ENCODE results near the gene FBXL7.

The FBXL7 gene

DNA sequence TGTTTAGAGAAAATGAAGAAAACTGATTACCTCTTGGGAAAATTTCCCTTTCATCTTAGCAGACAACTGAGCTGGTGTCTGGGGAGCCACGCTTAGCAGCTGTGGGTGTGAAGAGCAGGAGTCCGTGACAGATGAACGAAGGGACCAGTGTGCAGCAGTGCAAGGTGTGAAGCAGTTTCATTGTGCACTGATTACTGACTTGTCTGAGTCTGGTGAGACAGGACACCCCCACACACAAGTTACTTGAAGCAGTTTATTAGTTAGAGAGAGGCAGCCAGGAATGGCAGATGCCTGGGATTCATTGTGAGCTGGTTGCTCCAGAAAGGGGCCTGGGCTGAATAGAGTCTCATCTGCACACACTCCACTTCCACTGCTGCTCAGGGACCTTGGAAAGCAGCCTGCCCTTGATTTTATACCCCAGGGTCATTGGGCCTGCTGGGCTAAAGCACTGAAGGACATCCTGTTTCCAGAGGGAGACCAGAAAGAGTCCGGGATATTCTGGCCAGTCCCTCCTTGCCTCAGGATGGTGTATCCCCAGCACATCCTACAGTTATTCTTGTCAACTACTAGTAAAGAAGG lies 47.4 kb downstream of the FBXL7 start:
- no peak for DNase-seq

DNA sequence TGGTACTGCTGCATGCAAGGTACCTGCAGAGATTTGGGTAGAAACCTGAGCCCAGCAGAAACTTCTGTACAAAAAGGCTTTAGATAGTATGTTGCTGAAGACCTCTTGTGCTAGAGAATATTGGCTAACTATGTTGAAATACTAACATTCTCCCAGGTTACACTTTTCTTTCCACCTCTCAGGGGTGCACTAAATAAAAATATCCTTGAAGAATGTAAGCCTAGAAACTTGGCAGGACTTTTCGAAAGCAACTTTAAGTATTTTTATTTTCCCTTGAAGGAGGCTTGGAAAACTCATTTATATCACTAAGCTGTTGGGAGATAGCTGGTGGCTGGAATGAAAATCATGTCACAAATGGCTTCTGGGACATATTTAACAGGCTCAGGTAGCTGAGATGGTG lies 50.0 kb downstream of the FBXL7 start:
- DNase-seq = no peak

DNA sequence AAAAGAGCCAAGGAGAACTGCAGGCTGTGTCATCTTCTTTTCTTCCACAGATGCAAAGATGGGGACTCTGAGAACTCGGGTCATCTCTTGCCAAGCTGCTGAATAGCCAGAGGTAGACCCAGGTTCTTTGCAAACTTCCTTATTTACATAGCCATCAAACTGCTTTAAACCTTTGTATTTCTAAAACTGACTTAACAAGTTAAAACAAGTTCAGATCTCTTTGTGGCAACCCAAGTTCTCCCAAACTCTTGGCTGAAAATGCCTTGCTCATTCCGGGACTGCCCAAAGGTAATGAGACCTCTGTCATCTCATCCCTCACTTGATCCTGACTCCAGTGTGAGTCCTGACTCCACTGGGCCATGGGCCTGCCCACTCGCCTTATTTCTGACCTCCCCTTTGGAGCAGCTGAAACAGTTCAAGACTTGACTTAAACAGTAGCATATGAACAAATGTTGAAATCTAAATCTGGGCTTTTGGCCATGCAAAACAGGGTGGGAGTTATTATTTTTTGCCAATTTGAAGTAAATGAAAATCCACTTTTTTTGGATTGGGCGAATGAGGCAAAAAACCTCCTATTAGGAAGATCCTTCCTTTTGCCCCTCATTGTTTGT lies 50.6 kb downstream of the FBXL7 start:
- no peak for DNase-seq

DNA sequence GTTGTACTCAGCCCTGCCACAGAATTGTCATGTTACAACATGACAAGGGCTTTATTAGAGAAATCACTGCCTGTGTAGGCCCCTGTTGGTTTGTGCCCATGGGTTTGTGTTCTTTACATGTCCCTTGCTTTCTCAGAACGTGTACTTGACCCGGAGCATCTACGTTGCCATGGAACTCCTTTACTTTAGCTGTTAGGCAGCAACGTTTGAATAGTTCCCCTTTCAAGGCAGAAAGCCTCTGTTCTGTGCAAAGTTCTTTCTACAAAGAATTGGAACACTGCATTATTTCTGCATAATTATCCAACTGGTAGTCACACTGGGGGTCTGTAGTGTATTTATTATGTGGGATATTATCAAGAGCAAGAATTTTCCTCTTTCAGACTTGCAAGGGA lies 51.1 kb downstream of the FBXL7 start:
- no peak for DNase-seq

DNA sequence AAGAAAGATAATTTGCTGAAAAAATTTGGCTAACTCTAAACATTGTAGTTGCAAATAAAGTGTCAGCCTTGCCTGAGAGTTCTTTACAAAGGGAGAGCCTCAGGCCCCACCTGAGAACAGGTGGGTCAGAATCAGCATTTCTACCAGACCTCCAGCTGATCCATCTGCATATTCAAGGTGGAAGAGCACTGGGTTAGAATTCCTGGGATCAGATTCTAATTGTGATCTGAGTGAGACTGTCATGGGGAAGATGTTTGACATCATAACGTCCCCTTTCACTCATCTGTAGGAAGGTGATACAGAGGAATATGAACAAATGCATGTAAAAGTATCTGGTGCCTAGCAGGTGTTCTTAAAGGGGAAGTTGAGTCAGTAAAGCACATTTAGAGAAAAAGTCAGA lies 54.6 kb downstream of the FBXL7 start:
- no peak for DNase-seq

DNA sequence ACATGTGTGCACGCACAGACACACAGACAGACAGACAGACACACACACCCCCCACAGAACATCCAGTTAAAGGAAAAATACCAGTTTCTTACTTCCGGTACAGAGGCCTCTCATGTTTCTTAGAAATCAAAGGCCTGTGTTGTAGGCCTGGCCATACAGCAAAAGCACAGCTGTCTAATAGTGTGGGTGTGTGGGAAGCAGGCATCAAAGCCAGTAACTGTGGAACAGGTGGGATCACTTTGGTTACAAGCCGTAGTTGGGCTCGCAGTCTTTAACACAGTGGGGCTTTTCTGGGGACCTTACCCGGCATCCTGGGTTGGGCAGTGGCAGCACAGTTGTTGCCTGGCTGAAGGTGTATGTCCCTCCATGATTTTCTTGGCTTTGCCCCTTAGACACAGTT lies 55.2 kb downstream of the FBXL7 start:
- DNase-seq = no peak

DNA sequence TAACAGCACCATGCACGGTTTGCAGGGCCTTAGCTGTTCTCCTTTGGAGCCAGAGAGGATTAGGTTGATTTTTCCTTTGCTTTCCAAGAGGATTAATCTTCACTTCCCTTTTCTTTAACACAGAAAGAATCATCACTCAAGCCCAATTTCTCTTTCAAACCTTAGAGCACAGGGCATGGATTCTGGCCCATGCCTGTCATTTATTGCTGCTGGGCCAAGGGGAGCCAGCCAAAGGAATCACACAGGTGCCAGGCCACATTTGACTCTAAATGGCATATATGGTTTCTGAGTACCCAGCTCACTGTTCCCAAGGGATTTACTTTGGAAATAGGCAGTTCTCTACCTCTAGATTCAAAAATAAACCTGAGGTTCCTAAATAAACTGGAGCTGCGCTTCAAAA lies 58.3 kb downstream of the FBXL7 start:
- no peak for DNase-seq

DNA sequence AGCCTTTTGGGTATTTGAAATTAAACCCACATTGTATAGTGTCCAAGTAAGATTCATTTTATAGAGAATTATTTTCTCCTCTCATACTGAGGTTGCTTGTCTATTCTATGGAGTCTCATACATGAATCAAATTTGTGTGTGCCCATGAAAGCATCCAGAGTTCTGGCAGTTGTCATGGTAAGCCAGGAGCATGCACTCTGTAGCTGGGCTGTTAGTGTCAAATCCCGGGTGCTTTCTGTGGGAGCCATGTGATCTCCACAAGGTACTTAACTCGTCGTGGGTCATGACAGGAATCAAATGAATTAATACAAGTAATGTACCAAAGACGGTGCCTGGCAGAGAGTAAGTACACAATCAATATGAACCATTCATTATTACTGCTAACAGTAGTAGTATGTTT lies 58.7 kb downstream of the FBXL7 start:
- no peak for DNase-seq

DNA sequence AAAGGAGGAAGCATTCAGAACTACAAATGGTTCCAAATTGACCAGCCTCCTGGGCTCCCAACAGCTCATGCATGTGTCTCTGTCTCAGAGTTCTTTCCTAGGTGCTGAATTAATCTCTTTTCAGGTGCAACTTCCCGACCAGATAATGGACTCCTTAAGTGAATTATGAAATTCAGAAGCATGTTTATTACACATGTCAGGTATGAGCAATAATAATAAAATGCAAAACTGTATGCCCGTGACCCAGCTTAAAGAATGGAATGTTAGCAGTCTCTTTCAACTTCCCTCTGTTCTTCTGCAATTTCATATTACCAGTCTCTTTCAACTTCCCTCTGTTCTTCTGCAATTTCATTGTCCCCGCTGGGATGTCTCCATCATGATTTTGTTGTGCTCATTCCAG lies 60.4 kb downstream of the FBXL7 start:
- DNase-seq = no peak

DNA sequence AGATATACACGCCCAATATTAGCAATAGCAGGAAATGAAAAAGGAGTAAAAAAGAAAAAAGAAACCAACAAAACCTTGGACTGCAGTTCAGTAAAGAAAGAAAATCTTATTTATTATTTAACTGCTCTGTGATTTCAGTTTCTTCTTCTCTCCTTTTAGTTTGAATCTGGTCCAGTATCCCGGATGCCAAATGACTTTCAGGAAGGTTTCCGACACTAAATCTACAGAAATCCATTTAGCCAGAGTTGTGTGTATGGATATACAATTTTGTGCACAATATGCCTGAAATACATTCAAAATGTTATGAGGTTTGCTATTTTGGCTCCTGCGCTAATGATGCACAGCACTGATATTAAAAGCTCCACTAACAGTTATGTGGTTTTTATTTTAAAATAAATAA lies 64.5 kb downstream of the FBXL7 start:
- no peak for DNase-seq

DNA sequence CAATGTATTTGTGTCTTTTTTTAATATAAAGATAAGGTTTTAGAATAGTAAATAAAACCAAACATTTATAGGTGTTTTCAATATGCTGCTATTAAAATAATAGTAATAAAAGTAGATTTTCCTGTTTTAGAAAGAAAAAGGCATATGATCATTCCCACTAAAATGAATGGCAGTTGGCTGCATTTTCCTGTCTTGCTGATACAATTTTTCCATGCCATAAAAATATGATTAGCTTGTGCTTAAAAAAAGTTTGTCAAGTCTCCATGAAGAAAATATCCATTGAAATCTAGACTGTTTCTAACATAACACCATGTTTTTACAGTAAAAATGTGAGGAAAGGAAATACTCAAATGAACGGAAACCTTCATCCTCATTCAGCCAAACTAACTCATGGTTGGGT lies 65.0 kb downstream of the FBXL7 start:
- DNase-seq = no peak

DNA sequence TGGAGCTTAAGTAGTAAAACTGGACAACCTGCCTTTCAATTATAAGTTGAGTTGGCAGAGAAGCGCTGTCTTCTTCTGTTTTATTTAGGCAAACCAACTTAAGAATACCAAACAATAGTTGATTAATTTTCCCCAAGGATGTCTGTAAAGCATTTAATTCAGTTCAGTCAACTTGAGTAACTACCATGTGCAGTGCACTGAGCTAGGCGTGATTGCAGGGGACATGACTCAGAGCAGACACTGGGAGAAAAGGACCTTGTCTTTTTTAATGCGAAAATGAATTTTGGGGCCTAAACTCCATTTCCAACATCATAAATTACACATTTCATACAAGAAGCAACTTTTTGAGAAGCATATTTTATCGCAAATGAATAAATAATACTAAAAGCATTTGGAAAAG lies 66.3 kb downstream of the FBXL7 start:
- DNase-seq = no peak

DNA sequence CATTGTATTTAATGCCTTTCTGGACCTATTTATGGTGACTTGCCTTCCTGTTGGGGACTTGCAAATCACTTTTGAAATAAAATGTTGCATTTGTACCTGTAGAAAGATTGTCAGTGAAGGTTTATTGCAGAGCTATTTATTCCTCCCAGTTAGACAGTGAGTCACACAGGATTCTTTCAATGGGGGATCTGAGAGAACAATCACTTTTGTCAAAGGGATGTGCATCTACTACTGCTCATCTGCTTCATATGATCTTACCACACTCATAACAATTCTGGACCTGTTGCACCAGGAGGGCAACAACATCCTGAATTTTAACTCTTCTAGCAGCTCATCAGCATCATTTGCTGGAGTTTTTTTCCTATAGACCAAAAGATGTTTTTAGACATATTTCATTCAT lies 66.8 kb downstream of the FBXL7 start:
- no peak for DNase-seq

DNA sequence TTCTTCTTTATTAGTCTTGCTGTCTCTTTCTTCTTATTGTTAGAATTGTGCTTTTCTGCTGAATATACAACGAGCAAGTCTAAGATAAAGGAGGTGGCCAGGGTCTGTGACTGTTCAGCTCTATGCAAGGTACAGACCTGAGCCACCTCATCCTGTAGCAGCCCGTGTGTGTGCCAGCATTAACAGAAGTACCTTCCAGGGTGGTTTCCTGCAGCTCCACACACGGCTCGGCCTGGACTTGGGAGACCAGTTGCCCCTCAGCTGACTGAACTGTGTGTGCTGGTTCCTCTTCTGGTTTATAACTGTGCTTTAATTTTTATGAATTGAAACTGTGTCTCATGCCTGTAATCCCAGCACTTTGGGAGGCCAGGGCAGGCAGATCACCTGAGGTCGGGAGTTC lies 70.5 kb downstream of the FBXL7 start:
- no peak for DNase-seq

DNA sequence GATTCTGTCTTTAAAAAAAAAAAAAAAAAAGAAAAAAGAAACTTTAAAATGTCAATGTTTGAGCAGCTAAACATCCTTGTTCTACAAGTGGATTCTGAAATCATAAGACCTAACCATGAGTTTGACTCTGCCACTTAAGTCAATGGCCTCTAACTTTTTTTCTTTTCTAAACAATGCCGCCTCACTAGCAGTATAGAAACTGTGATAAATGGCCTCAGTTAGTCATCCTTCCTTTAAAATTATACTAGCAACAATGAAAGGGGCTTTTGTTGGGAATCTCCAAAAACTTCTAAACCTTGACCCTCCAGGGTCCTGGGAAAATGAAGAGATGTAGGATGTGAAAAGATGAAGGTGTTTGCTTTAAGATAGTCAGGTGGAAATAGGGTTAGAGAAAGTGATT lies 71.1 kb downstream of the FBXL7 start:
- no peak for DNase-seq

DNA sequence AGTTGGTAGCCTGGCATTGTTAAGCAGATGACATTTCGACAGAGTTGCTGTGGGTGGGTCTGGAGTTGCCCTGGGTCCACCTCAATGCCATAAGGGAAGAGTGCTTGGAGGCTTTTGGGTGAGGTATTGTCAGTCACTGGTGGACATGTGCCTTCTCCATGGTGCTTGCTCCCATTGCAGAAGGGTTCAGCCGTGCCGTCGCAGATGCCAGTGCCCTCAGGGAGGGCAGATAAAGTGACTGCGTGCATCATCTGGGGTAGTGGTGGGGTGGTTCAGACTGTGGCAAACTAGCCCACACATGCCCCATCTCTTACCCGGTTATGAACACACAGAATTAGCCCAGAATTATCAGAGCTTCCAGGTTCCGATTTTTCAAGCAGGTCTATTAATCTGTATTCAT lies 71.6 kb downstream of the FBXL7 start:
- DNase-seq = no peak

DNA sequence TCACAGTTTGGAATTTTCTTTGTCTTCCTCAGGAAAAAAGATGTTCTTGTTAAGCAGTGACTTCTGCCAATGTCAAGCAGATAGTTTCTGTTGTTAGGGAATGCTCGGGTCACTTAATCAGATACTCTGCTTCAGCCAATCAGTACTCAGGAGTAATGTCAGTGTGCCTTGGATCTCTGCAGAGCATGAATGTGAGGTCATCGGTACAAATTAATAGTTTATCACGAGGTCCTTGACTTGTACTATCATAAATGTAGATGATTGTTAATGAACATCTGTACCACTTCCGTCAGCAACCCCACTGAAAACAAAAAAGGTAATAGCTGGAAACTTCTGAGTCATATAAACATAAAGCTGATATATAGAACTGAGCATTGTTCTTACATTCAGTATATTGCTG lies 73.6 kb downstream of the FBXL7 start:
- DNase-seq = no peak

DNA sequence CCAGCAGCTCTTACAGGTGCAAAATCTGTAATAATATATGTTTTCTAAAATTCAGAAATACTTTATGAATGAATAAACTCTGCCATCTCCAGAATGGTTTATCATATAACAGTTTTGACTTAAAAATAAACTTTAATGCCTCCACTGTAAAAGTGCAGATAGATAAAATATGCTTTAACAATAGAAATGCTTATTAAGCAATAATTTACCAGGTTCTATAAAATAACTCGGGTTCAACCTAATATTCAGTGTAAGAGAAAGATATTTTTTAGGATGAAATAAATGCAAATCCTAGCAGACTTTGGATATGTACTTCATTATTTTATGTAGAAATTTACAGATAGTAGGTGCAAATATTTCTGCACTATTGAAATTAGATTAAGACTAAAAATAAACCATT lies 74.1 kb downstream of the FBXL7 start:
- no peak for DNase-seq

DNA sequence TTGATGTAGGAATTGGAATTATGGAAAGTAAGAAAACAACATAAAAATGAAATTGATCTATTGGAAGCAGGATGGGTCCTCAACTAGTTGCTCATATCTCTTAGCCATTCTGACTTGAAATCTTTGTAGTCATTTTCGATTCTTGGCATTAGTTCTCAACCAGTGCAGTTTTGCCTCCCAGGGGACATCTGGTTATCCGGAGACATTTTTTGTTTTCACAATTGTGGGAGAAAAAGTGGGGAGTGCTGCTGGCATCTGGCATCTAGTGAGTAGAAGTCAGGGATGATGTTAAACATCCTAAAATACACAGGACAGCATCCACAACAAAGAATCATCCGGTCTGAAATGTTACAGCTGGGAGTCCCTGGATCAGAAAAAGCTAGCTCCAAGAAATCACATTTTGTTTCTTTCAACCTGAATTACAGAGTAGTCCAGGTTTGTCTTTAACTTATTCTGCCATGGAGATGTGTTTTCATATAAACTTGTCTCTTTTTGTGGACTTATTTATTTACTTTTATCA lies 74.9 kb downstream of the FBXL7 start:
- DNase-seq = no peak

DNA sequence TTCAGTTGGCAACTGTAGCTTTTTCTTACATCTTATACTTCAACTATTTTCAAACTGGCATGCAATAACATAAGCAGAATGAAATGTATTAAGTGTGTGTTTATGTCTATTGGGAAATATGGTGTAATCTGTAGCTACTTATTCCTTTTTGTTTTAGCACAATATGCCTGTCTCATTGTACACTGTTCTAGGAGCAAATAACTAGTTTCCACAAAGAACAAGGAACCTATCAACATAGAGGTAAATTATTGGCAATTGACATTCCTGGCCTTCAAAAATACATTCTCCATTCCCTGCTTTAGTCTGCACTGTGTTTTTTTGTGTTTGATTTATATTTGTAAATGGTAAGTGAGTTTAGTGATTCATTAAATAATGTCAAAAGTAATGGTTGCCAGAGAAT lies 75.7 kb downstream of the FBXL7 start:
- no peak for DNase-seq

DNA sequence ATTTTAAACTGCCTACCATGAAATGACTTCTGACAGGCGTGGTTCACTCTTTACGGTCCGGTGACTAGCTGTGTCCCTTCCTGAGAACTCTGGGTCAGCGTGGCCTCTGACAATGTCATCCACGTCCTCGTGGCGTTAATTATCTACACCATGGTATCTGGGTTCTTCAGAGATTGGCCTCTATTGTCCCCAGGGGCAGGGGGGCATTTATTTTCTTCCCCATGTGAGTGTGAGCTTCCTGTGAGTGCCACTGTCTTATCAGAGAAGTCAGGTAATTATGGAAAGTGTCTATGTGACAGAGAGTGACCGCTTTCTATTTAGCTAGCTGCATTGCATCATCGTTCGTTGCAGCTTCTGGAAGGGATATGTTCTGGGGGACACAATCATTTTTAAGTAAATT lies 77.2 kb downstream of the FBXL7 start:
- DNase-seq = no peak

DNA sequence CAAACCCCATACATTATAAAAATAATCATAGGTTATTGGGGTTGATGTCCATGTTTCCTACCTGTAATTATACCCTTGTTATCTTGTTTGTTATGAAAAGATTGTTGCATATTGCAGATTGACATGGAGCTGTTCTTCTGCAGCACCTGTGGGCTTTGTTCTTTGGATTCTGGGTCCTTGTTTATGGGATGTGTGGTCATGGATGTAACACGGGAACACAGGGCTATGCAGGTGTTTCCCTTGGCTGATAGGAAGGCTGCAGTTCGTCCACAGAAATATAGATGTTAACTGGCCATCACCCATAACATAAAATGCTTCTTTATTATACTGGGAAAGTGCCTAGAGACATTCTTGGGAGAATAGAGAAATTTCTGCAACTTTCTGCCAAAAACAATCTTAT lies 77.9 kb downstream of the FBXL7 start:
- DNase-seq = no peak

DNA sequence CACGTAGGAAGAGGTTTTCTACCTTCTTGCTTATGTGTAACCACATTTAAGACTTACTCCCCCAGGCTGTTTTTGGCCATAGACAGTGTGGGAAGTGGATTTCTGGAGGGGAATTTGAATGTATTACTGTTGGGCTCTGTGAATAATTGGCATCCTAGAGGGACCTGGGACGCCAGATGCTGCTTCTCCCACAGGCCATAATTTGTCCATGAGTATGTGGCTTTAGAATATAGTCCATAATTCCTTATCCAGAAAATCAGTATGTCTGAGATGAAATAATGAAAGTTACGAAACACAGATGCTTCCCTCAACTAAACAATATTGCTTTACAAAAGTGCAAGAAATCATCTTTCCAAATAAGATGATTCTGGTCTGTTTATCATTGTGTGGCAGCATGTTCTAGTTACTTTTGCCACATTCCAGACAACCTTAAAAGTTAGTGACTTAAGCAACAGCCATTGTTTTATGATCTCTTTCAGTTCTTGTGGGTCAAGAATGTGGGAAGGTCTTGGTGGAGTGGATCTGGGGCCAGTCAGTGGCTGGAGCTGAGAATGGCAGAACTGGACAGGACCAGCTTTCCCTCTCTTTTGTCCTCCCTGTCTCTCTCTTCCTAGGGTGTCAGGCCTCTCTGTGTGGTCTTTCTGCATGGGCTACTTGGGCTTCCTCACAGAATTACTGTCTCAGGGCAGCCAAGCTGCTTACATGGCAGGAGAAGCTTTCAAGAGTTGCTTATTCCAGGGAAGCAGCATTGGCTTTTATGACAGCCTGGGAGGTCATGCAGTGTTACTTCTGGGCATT lies 79.4 kb downstream of the FBXL7 start:
- no peak for DNase-seq

DNA sequence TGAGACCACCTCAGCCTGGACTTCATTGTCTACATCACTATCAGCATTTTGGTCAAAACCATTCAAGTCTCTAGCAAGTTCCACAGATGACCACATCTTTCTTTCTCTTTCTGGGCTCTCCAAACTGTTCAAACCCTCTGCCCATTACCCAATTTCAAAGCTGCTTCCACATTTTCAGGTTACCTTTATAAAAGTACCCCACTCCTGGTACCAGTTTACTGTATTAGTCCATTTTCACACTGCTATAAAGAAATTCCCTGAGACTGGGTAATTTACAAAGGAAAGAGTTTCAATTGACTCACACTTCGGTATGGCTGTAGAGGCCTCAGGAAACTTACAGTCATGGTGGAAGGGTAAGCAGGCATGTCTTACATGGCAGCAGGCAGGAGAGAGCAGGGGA lies 84.5 kb downstream of the FBXL7 start:
- no peak for DNase-seq

DNA sequence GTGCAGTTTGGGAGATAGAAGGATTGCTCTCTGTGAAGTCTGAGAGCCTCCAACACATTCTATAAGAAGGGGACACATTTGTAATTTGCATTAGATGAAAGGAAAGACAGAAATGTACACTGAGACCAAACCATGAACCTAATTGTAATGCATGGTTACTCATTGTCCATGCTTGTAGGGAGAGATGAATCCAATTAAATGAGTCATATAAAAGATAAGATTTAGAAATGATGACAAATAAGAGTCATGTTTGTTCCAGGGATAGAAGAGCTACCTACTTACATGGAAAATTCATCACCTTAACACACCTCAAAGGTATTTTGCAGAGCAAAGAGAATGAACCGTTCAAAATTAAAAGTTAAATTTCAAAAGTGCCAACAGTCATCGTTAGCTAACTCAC lies 85.1 kb downstream of the FBXL7 start:
- DNase-seq = no peak
